Progenitor cell of endocrine pancreas (in vitro differentiated cells): ENCODE measurements around the gene MMRN2. TPM values are rescaled to one million over a fixed set of nuclear protein-coding genes. Genes with fewer than 3 reads are reported as not detected.

Experiments used
- DNase-seq: peaks from one replicate; pipeline ENCODE4 v3.0.0; 2021; ENCODE audit warnings: low spot score; ENCODE audit not compliant: unreplicated experiment
- H3K27ac Mint-ChIP-seq: 2 replicates; pipeline ENCODE4 v1.8.0; 2021; ENCODE audit warnings: mild to moderate bottlenecking, moderate library complexity, mixed read lengths
- H3K27me3 Mint-ChIP-seq: 2 replicates; pipeline ENCODE4 v1.8.0; 2021; ENCODE audit warnings: mixed read lengths
- H3K36me3 Mint-ChIP-seq: 2 replicates; pipeline ENCODE4 v1.8.0; 2022; ENCODE audit warnings: mixed read lengths; ENCODE audit not compliant: insufficient read depth
- H3K4me1 Mint-ChIP-seq: 2 replicates; pipeline ENCODE4 v1.8.0; 2021; ENCODE audit warnings: low read depth, mixed read lengths
- H3K4me3 Mint-ChIP-seq: 2 replicates; pipeline ENCODE4 v1.8.0; 2021; ENCODE audit warnings: low read depth, mild to moderate bottlenecking, moderate library complexity, mixed read lengths
- H3K9me3 Mint-ChIP-seq: 2 replicates; pipeline ENCODE4 v1.8.0; 2021; ENCODE audit warnings: low read depth, mixed read lengths
- CTCF ChIP-seq: fragments of 200-600 bp; sonication (generic); IDR thresholded peaks from one replicate; pipeline ENCODE4 v1.5.0; 2021; ENCODE audit warnings: antibody characterized with exemption, mild to moderate bottlenecking; ENCODE audit not compliant: unreplicated experiment
- total RNA-seq: library from RNA; stranded (reverse); gene quantifications from 2 replicates; pipeline ENCODE4 v1.2.1, GENCODE V29; 2021

Gene MMRN2
- total RNA-seq, 1 donor from 2014 or later: 1.5 TPM

GRCh38 chr10:86965986-86966654 is 8.7 kb upstream of the MMRN2 start:
- peaks cover 19% of the 10 kb centered on the region for H3K4me1 Mint-ChIP-seq
- peaks cover 8% of the 10 kb centered on the region for H3K27me3 Mint-ChIP-seq
- peak overlapping the region; percentile 95 for H3K27ac Mint-ChIP-seq
- TF ChIP-seq CTCF: no peak
- no peak for DNase-seq
- no peaks in the 10 kb centered on the region for H3K36me3 Mint-ChIP-seq
- H3K4me3 Mint-ChIP-seq: no peak overlapping the region
- no peaks in the 10 kb centered on the region for H3K9me3 Mint-ChIP-seq

- TF ChIP-seq CTCF: no peak
These were observed 7.4 kb upstream of the MMRN2 start for GRCh38 chr10:86964847-86965190.

GRCh38 chr10:86964061-86964846 is 6.8 kb upstream of the MMRN2 start:
- no peak for DNase-seq
- H3K27ac Mint-ChIP-seq: no peak overlapping the region
- peaks cover under 1% of the 10 kb centered on the region for H3K27me3 Mint-ChIP-seq
- no peak overlapping the region for H3K4me3 Mint-ChIP-seq
- peaks cover 20% of the 10 kb centered on the region for H3K4me1 Mint-ChIP-seq
- no peak for TF ChIP-seq CTCF
- no peaks in the 10 kb centered on the region for H3K36me3 Mint-ChIP-seq
- H3K9me3 Mint-ChIP-seq: no peaks in the 10 kb centered on the region

More at GRCh38 chr10:86964847-86965190, 7.4 kb upstream of the MMRN2 start:
- no peak for DNase-seq
- no peak overlapping the region for H3K27ac Mint-ChIP-seq
- no peak overlapping the region for H3K4me3 Mint-ChIP-seq
- H3K9me3 Mint-ChIP-seq: no peaks in the 10 kb centered on the region
- H3K36me3 Mint-ChIP-seq: no peaks in the 10 kb centered on the region
- peaks cover 2% of the 10 kb centered on the region for H3K27me3 Mint-ChIP-seq
- H3K4me1 Mint-ChIP-seq: peaks cover 18% of the 10 kb centered on the region

- no peak overlapping the region for H3K27ac Mint-ChIP-seq
These were observed 6.0 kb upstream of the MMRN2 start for GRCh38 chr10:86963341-86963919.

More at GRCh38 chr10:86963341-86963919, 6.0 kb upstream of the MMRN2 start:
- H3K4me1 Mint-ChIP-seq: peaks cover 25% of the 10 kb centered on the region
- no peaks in the 10 kb centered on the region for H3K9me3 Mint-ChIP-seq
- no peaks in the 10 kb centered on the region for H3K27me3 Mint-ChIP-seq
- H3K36me3 Mint-ChIP-seq: no peaks in the 10 kb centered on the region
- no peak for TF ChIP-seq CTCF
- no peak overlapping the region for H3K4me3 Mint-ChIP-seq
- no peak for DNase-seq
